ENCODE results near the gene MPC2. TPM values are rescaled to one million over a fixed set of nuclear protein-coding genes. Genes with fewer than 3 reads are reported as not detected.

The MPC2 gene
- total RNA-seq, 1 donor from 2014 or later = 81.3 TPM

GRCh38 chr1:167923324-167924056 is 13.4 kb downstream of the MPC2 start:
- H3K4me1 Mint-ChIP-seq (ENCODE audit: low read depth) = peaks cover 44% of the 10 kb centered on the region
- no peak overlapping the region for H3K27ac Mint-ChIP-seq
- no peaks in the 10 kb centered on the region for H3K27me3 Mint-ChIP-seq

GRCh38 chr1:167922611-167923074 is 14.2 kb downstream of the MPC2 start:
- no peak overlapping the region for H3K27ac Mint-ChIP-seq

More at GRCh38 chr1:167923324-167924056, 13.4 kb downstream of the MPC2 start:
- Mint-ChIP-seq H3K9me3 (ENCODE audit: low read depth) (no peaks in the 10 kb centered on the region), H3K36me3 (ENCODE audit: insufficient read depth) (peaks cover 10% of the 10 kb centered on the region), H3K4me3 (ENCODE audit: low read depth) (no peak overlapping the region)
- no peak for TF ChIP-seq CTCF (IDR thresholded peaks at IDR 0.05; ENCODE audit: unreplicated experiment)
- no peak for DNase-seq (ENCODE audit: low spot score, unreplicated experiment)

GRCh38 chr1:167922023-167922422 is 14.8 kb downstream of the MPC2 start:
- H3K27ac Mint-ChIP-seq = no peak overlapping the region
- H3K9me3 Mint-ChIP-seq (ENCODE audit: low read depth) = no peaks in the 10 kb centered on the region
- peaks cover 15% of the 10 kb centered on the region for H3K36me3 Mint-ChIP-seq (ENCODE audit: insufficient read depth)
- DNase-seq (ENCODE audit: low spot score, unreplicated experiment) = no peak
- no peak for TF ChIP-seq CTCF (IDR thresholded peaks at IDR 0.05; ENCODE audit: unreplicated experiment)
- no peak overlapping the region for H3K4me3 Mint-ChIP-seq (ENCODE audit: low read depth)
- peaks cover 36% of the 10 kb centered on the region for H3K4me1 Mint-ChIP-seq (ENCODE audit: low read depth)
- no peaks in the 10 kb centered on the region for H3K27me3 Mint-ChIP-seq

More at GRCh38 chr1:167922611-167923074, 14.2 kb downstream of the MPC2 start:
- Mint-ChIP-seq H3K4me3 (ENCODE audit: low read depth) (no peak overlapping the region), H3K27me3 (no peaks in the 10 kb centered on the region), H3K4me1 (ENCODE audit: low read depth) (peaks cover 40% of the 10 kb centered on the region), H3K9me3 (ENCODE audit: low read depth) (no peaks in the 10 kb centered on the region), H3K36me3 (ENCODE audit: insufficient read depth) (peaks cover 13% of the 10 kb centered on the region)
- TF ChIP-seq CTCF (IDR thresholded peaks at IDR 0.05; ENCODE audit: unreplicated experiment) = no peak
- no peak for DNase-seq (ENCODE audit: low spot score, unreplicated experiment)

GRCh38 chr1:167916766-167917511 is 19.9 kb downstream of the MPC2 start:
- TF ChIP-seq CTCF (IDR thresholded peaks at IDR 0.05; ENCODE audit: unreplicated experiment) = no peak

GRCh38 chr1:167915569-167915968 is 21.3 kb downstream of the MPC2 start:
- peaks cover 29% of the 10 kb centered on the region for H3K36me3 Mint-ChIP-seq (ENCODE audit: insufficient read depth)
- no peaks in the 10 kb centered on the region for H3K9me3 Mint-ChIP-seq (ENCODE audit: low read depth)
- no peak for DNase-seq (ENCODE audit: low spot score, unreplicated experiment)
- no peak overlapping the region for H3K4me3 Mint-ChIP-seq (ENCODE audit: low read depth)
- TF ChIP-seq CTCF (IDR thresholded peaks at IDR 0.05; ENCODE audit: unreplicated experiment) = no peak
- H3K27ac Mint-ChIP-seq = peak overlapping the region; percentile 23
- H3K4me1 Mint-ChIP-seq (ENCODE audit: low read depth) = peaks cover 17% of the 10 kb centered on the region
- no peaks in the 10 kb centered on the region for H3K27me3 Mint-ChIP-seq

More at GRCh38 chr1:167916766-167917511, 19.9 kb downstream of the MPC2 start:
- no peak for DNase-seq (ENCODE audit: low spot score, unreplicated experiment)
- peak overlapping the region; percentile 17 for H3K27ac Mint-ChIP-seq
- no peaks in the 10 kb centered on the region for H3K27me3 Mint-ChIP-seq
- peaks cover 29% of the 10 kb centered on the region for H3K36me3 Mint-ChIP-seq (ENCODE audit: insufficient read depth)
- H3K9me3 Mint-ChIP-seq (ENCODE audit: low read depth) = no peaks in the 10 kb centered on the region
- H3K4me3 Mint-ChIP-seq (ENCODE audit: low read depth) = no peak overlapping the region
- H3K4me1 Mint-ChIP-seq (ENCODE audit: low read depth) = peaks cover 18% of the 10 kb centered on the region

Measured in progenitor cell of endocrine pancreas (in vitro differentiated cells).